B cell (primary cell): Measurements from ENCODE around the gene ARHGEF38. TPM values are rescaled to one million over a fixed set of nuclear protein-coding genes. Genes with fewer than 3 reads are reported as not detected.

Experiments
- ATAC-seq: fragments of 200-7000 bp; cut with Tn5 transposase; one replicate; pipeline ENCODE4 v1.10.0; 2021; ENCODE audit warnings: low read depth, mild to moderate bottlenecking, moderate number of reproducible peaks, moderate library complexity
- CTCF ChIA-PET: fragments of 350-600 bp; sonication (Branson Sonifier 250); formaldehyde crosslinking; loops from one replicate; lab custom pipeline; 2021; ENCODE audit warnings: antibody characterized with exemption, inconsistent platforms; lab: Charles Lee
- POLR2A ChIA-PET: fragments of 350-600 bp; sonication (Branson Sonifier 250); formaldehyde crosslinking; loops from one replicate; lab custom pipeline; 2021; ENCODE audit warnings: antibody characterized with exemption; lab: Charles Lee
- DNase-seq: peaks from one replicate; pipeline ENCODE4 v3.0.0; 2013
- H2AFZ ChIP-seq: 2 replicates; pipeline ENCODE4 v1.6.1; 2012; ENCODE audit warnings: mild to moderate bottlenecking, low read depth, low read length; ENCODE audit not compliant: insufficient read depth, poor library complexity, severe bottlenecking
- H3K27ac ChIP-seq, 2 donors: 1 replicate in 1 of 2; 2 replicates in 1 of 2; pipeline ENCODE4 v1.5.1; 2012 to 2013; ENCODE audit warnings: low read length in 2 of 2, mild to moderate bottlenecking in 2 of 2, moderate library complexity in 1 of 2
- H3K27me3 ChIP-seq, 4 experiments: fragments of 200-600 bp in 1 of 4; sonication (generic) in 1 of 4; replicated peaks in 1 of 4; 1 replicate in 2 of 4; 2 replicates in 2 of 4; pipeline versions ENCODE4 v1.6.1 to v1.7.0; 2013 to 2016; ENCODE audit warnings: low read length in 3 of 4, mild to moderate bottlenecking in 2 of 4, mixed read lengths in 1 of 4, moderate library complexity in 1 of 4; ENCODE audit not compliant: insufficient read depth in 4 of 4, control insufficient read depth in 3 of 4; ENCODE audit errors: control extremely low read depth in 1 of 4
- H3K36me3 ChIP-seq, 2 experiments: replicated peaks in 1 of 2; 1 replicate in 1 of 2; 2 replicates in 1 of 2; pipeline versions ENCODE4 v1.6.1 to v1.7.1; 2013; ENCODE audit warnings: low read length in 1 of 2; ENCODE audit not compliant: insufficient read depth in 2 of 2, control insufficient read depth in 1 of 2; ENCODE audit errors: control extremely low read depth in 1 of 2, extremely low read depth in 1 of 2
- H3K4me1 ChIP-seq, 2 donors: fragments of 200-600 bp in 1 of 2; sonication (generic) in 1 of 2; 1 replicate in 1 of 2; 2 replicates in 1 of 2; pipeline versions ENCODE4 v1.5.1 to v1.6.1; 2013 to 2017; ENCODE audit warnings: low read length in 2 of 2; ENCODE audit not compliant: control insufficient read depth in 2 of 2, insufficient read depth in 2 of 2
- H3K4me2 ChIP-seq: replicated peaks from 2 replicates; pipeline ENCODE3; 2012; ENCODE audit warnings: mild to moderate bottlenecking, low read depth, low read length; ENCODE audit not compliant: poor library complexity, severe bottlenecking
- H3K4me3 ChIP-seq, 5 experiments: fragments of 200-600 bp in 1 of 5; sonication (generic) in 1 of 5; 1 replicate in 3 of 5; 2 replicates in 2 of 5; pipeline versions ENCODE4 v1.5.1 to v1.7.0; 2011 to 2016; ENCODE audit warnings: low read length in 4 of 5, mild to moderate bottlenecking in 4 of 5, low read depth in 2 of 5, control low read depth in 1 of 5, moderate library complexity in 1 of 5; ENCODE audit not compliant: insufficient read depth in 1 of 5; ENCODE audit errors: control extremely low read depth in 1 of 5, extremely low read depth in 1 of 5
- H3K79me2 ChIP-seq: fragments of 200-600 bp; sonication (generic); one replicate; pipeline ENCODE4 v1.6.0; 2016; ENCODE audit warnings: low read length; ENCODE audit not compliant: control insufficient read depth, insufficient read depth
- H3K9ac ChIP-seq: fragments of 200-600 bp; sonication (generic); 2 replicates; pipeline ENCODE4 v1.6.1; 2017; ENCODE audit warnings: mild to moderate bottlenecking, low read length, moderate library complexity
- H3K9me3 ChIP-seq, 3 donors: one replicate each; pipeline versions ENCODE4 v1.6.1 to v1.7.1; 2013; ENCODE audit warnings: low read length in 2 of 3; ENCODE audit not compliant: control insufficient read depth in 2 of 3, insufficient read depth in 1 of 3; ENCODE audit errors: control extremely low read depth in 1 of 3
- H4K20me1 ChIP-seq: 2 replicates; pipeline ENCODE4 v1.6.0; 2012; ENCODE audit warnings: mild to moderate bottlenecking, low read length; ENCODE audit not compliant: insufficient read depth, control insufficient read depth, poor library complexity, severe bottlenecking
- H3K27ac Mint-ChIP-seq: one replicate; pipeline ENCODE4 v1.8.0; 2021; ENCODE audit warnings: mixed read lengths
- H3K27me3 Mint-ChIP-seq: one replicate; pipeline ENCODE4 v1.8.0; 2021; ENCODE audit warnings: mixed read lengths
- H3K4me1 Mint-ChIP-seq: one replicate; pipeline ENCODE4 v1.8.0; 2021; ENCODE audit warnings: mixed read lengths
- H3K4me3 Mint-ChIP-seq: one replicate; pipeline ENCODE4 v1.8.0; 2021; ENCODE audit warnings: mixed read lengths
- H3K9me3 Mint-ChIP-seq: one replicate; pipeline ENCODE4 v1.8.0; 2022; ENCODE audit warnings: mixed read lengths; ENCODE audit not compliant: insufficient read depth
- EZH2 ChIP-seq: IDR thresholded peaks from 2 replicates; pipeline ENCODE4 v1.6.1; 2012; ENCODE audit warnings: borderline replicate concordance, low read depth, mild to moderate bottlenecking, moderate library complexity, low read length; ENCODE audit not compliant: insufficient read depth, poor library complexity, severe bottlenecking
- WGBS: methylation state at CpG from one replicate; pipeline ENCODE4 v1.1.5; 2013; ENCODE audit warnings: missing lambda C conversion rate; ENCODE audit not compliant: insufficient coverage; 5-methylcytosine and 5-hydroxymethylcytosine counted together
- intact Hi-C: fragments of 100-400 bp; cut with micrococcal nuclease; formaldehyde crosslinking; loops from one replicate; pipeline ENCODE4 v1.10.0; 2022
- polyA plus RNA-seq: library from polyadenylated mRNA; depleted of rRNA; stranded (reverse); fragments of >200 nt; gene quantifications from 2 replicates; pipeline ENCODE4 v1.2.3, GENCODE V29; 2012
- total RNA-seq, 2 donors: library from RNA; stranded (reverse); fragments of 120-200 nt in 1 of 2; gene quantifications; 1 replicate in 1 of 2; 2 replicates in 1 of 2; pipeline versions ENCODE4 v1.2.3 to v1.2.4, GENCODE V29; 2013 to 2022
- TF ChIP-seq, protein P1 (sequence below): fragments of 200-600 bp; IDR thresholded peaks from one replicate; pipeline ENCODE4 v1.8.0; 2022; ENCODE audit warnings: antibody characterized with exemption, mild to moderate bottlenecking

The ARHGEF38 gene
- total and polyA plus RNA-seq, 2 donors (not counting 1 experiment from before 2014, with no cell fraction given), result not detected

DNA sequence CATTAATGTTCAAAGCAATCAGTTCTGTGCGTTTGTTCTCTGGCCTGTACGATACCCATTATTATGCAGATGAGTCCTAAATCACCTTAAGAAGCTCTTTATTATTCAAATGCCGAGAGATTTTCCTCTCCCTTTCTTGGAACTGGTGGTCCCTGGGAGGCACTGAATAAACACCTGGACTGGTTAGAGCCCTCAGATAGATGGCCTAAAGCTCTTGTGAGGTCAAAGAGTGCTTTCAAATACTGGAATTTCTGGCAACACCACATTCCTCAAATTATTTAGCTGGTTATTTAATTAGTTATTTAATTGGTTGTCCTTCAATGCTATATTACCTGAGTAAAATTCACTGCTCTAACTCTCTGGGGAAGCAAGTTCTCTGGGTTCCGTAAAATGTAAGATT is 3.0 kb downstream of the ARHGEF38 start:
- Histone ChIP-seq H3K79me2 (no peaks in the 10 kb centered on the region), H3K4me2 (no peak overlapping the region), H3K27me3 (no peaks in the 10 kb centered on the region), H3K4me3 (no peak overlapping the region), H3K27ac (no peak overlapping the region), H3K9me3 (no peaks in the 10 kb centered on the region), H3K4me1 (no peaks in the 10 kb centered on the region), H3K36me3 (no peaks in the 10 kb centered on the region), H3K9ac (no peak overlapping the region), H4K20me1 (no peaks in the 10 kb centered on the region), H2AFZ (no peak overlapping the region)
- intact Hi-C loops, result no loop called here
- Mint-ChIP-seq H3K4me3 (no peak overlapping the region), H3K27ac (no peak overlapping the region), H3K4me1 (no peaks in the 10 kb centered on the region), H3K9me3 (no peaks in the 10 kb centered on the region), H3K27me3 (peaks cover 5% of the 10 kb centered on the region)
- ChIA-PET POLR2A (no interaction called here), CTCF (no interaction called here)
- no peak for DNase-seq
- 100% methylated on average over 2 of the region's 4 CpGs for WGBS
- TF ChIP-seq, protein P1, sequence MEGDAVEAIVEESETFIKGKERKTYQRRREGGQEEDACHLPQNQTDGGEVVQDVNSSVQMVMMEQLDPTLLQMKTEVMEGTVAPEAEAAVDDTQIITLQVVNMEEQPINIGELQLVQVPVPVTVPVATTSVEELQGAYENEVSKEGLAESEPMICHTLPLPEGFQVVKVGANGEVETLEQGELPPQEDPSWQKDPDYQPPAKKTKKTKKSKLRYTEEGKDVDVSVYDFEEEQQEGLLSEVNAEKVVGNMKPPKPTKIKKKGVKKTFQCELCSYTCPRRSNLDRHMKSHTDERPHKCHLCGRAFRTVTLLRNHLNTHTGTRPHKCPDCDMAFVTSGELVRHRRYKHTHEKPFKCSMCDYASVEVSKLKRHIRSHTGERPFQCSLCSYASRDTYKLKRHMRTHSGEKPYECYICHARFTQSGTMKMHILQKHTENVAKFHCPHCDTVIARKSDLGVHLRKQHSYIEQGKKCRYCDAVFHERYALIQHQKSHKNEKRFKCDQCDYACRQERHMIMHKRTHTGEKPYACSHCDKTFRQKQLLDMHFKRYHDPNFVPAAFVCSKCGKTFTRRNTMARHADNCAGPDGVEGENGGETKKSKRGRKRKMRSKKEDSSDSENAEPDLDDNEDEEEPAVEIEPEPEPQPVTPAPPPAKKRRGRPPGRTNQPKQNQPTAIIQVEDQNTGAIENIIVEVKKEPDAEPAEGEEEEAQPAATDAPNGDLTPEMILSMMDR, result no peak
- TF ChIP-seq EZH2, result no peak
- ATAC-seq, result no peak

DNA sequence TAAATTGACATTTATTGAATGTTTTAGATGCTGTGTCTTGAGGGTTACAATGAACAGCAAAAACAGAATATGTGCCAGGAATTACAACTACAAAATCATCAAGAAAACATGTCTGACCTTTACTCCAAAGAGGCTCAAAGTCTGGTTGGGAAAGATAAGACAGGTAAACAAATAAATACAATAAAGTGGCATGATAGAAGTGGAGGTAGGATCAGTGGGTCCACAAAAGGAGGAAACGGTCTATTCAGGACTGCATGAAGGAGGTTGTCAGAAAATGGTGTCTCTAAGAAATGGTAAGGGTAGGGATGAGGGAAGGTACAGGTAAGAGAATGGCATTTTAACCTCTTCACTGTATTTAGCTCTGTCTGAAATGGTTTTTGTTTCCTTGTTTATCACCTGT is 3.8 kb downstream of the ARHGEF38 start:
- DNase-seq, result no peak
- no peaks in the 10 kb centered on the region for H3K27me3 ChIP-seq
- POLR2A ChIA-PET, result no interaction called here
- no peaks in the 10 kb centered on the region for H3K9me3 ChIP-seq
- H4K20me1 ChIP-seq, result no peaks in the 10 kb centered on the region
- no peak overlapping the region for H3K4me3 ChIP-seq
- peaks cover 5% of the 10 kb centered on the region for H3K27me3 Mint-ChIP-seq
- H3K79me2 ChIP-seq, result no peaks in the 10 kb centered on the region
- no peaks in the 10 kb centered on the region for H3K4me1 ChIP-seq
- H3K27ac ChIP-seq, result no peak overlapping the region
- H3K36me3 ChIP-seq, result no peaks in the 10 kb centered on the region
- no CpG with 5 or more reads among the region's 1 CpG for WGBS
- no peak for TF ChIP-seq EZH2
- TF ChIP-seq, protein P1, result no peak
- no peaks in the 10 kb centered on the region for H3K4me1 Mint-ChIP-seq
- no peak overlapping the region for H2AFZ ChIP-seq
- no peak overlapping the region for H3K4me3 Mint-ChIP-seq
- H3K9me3 Mint-ChIP-seq, result no peaks in the 10 kb centered on the region
- CTCF ChIA-PET, result no interaction called here
- H3K27ac Mint-ChIP-seq, result no peak overlapping the region
- no peak overlapping the region for H3K4me2 ChIP-seq
- H3K9ac ChIP-seq, result no peak overlapping the region
- no peak for ATAC-seq
- intact Hi-C loops, result no loop called here
